Erythroblast (primary cell): ENCODE measurements around the gene L3MBTL4.

Experiments
- GATA1 ChIP-seq: IDR thresholded peaks from 2 replicates; pipeline ENCODE4 v1.6.1; 2011; ENCODE audit warnings: low read depth, mild to moderate bottlenecking, control low read depth, low read length, moderate library complexity
- POLR2A ChIP-seq: IDR thresholded peaks from 2 replicates; pipeline ENCODE4 v1.6.1; 2011; ENCODE audit warnings: mild to moderate bottlenecking, low read length

DNA sequence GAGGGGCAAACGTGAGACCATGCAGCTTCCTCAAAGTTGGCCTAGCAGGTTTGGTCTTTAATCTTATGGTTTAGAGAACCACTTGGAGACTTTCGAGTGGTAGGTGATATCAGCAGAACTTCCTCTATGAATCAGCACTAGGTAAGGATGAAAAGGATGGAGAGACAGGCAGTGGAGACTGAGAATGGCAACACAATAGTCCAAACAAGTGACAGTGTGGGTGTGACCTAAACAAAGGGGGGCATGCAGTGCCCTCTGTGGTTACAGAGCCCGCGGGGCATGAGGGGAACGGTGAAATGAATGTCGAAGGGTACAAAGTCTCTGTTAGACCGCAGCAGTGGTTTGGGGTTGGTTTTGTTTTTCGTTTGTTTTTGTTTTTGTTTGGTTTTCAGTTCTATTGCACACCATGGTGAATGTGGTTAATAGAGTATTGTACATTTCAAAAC is 143.9 kb downstream of the L3MBTL4 start:
- TF ChIP-seq POLR2A (no peak), GATA1 (no peak)
